Neutrophil (primary cell): ENCODE results near the gene SPARCL1.

ENCODE experiments used
- H3K27ac ChIP-seq: fragments of 200-600 bp; sonication (generic); 2 replicates; pipeline ENCODE4 v1.5.1; 2016; ENCODE audit warnings: mild to moderate bottlenecking, moderate library complexity
- H3K27me3 ChIP-seq: fragments of 200-600 bp; sonication (generic); 2 replicates; pipeline ENCODE4 v1.6.0; 2016; ENCODE audit warnings: mild to moderate bottlenecking
- H3K36me3 ChIP-seq: fragments of 200-600 bp; sonication (generic); 2 replicates; pipeline ENCODE4 v1.5.1; 2017
- H3K4me1 ChIP-seq, 2 experiments: fragments of 200-600 bp in 1 of 2; sonication (generic) in 1 of 2; 1 replicate in 1 of 2; 2 replicates in 1 of 2; pipeline versions ENCODE4 v1.5.1 to v1.6.1; 2013 to 2016; ENCODE audit warnings: low read depth in 1 of 2, low read length in 1 of 2, mild to moderate bottlenecking in 1 of 2, moderate library complexity in 1 of 2; ENCODE audit not compliant: control insufficient read depth in 1 of 2, insufficient read depth in 1 of 2
- H3K4me3 ChIP-seq, 2 experiments: fragments of 200-600 bp in 1 of 2; sonication (generic) in 1 of 2; 1 replicate in 1 of 2; 2 replicates in 1 of 2; pipeline ENCODE4 v1.5.1; 2013 to 2016; ENCODE audit warnings: low read depth in 1 of 2, low read length in 1 of 2, mild to moderate bottlenecking in 1 of 2, moderate library complexity in 1 of 2
- H3K9me3 ChIP-seq: fragments of 200-600 bp; sonication (generic); 2 replicates; pipeline ENCODE4 v1.5.1; 2016
- CTCF ChIP-seq: fragments of 200-600 bp; sonication (generic); IDR thresholded peaks from 2 replicates; pipeline ENCODE4 v1.5.1; 2016; ENCODE audit warnings: antibody characterized with exemption

Gene SPARCL1

GRCh38 chr4:87444741-87445140 lies 84.4 kb downstream of the SPARCL1 start:
- no peak for TF ChIP-seq CTCF
- Histone ChIP-seq H3K27me3 (no peaks in the 10 kb centered on the region), H3K36me3 (peaks cover 7% of the 10 kb centered on the region), H3K4me3 (no peak overlapping the region), H3K27ac (no peak overlapping the region), H3K9me3 (no peaks in the 10 kb centered on the region), H3K4me1 (no peaks in the 10 kb centered on the region)

- H3K27ac ChIP-seq = no peak overlapping the region
- no peak overlapping the region for H3K4me3 ChIP-seq
- H3K36me3 ChIP-seq = peaks cover 7% of the 10 kb centered on the region
- TF ChIP-seq CTCF = no peak
- H3K9me3 ChIP-seq = no peaks in the 10 kb centered on the region
- no peaks in the 10 kb centered on the region for H3K27me3 ChIP-seq
- H3K4me1 ChIP-seq = no peaks in the 10 kb centered on the region
These were observed 86.3 kb downstream of the SPARCL1 start for GRCh38 chr4:87442889-87443288.

DNA sequence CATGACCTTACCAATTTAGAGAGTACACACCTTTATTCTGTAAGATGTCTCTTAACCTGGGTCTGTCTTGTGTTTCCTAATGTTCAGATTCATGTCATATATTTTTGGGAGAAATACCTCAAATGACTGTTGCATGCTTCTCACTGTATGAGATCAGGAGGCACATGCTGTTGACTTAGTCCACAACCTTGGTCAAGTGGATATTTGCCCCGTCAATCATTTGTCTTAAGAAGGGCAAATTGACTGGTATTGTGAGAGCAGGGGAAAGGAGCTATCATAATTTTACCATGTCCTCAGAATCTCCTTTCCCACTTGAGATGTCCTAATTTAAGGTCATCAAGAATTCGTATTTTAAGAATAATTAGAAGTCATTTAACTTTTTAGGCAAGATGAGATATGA lies 95.8 kb downstream of the SPARCL1 start:
- Histone ChIP-seq H3K4me3 (no peak overlapping the region), H3K4me1 (no peaks in the 10 kb centered on the region), H3K27ac (no peak overlapping the region), H3K9me3 (no peaks in the 10 kb centered on the region), H3K27me3 (no peaks in the 10 kb centered on the region), H3K36me3 (no peaks in the 10 kb centered on the region)
- no peak for TF ChIP-seq CTCF

DNA sequence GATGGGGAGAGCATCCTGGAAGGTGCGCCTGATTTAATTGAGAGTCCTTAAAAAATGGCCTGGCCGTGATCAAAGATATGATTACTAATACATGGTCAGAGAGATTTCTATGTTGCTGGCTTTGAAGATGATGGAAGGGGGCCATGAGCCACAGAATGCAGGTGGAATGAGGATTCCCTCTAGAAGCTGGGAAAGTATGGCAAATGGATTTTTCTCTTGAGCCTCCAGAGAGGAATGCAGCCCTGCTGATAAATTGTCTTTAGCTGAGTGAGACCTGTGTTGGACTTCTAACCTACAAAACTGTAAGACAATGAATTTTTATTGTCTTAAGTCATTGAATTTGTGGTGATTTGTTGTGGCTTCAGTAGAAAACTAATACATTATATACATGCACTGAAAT lies 99.1 kb downstream of the SPARCL1 start:
- Histone ChIP-seq H3K4me3 (no peak overlapping the region), H3K27me3 (no peaks in the 10 kb centered on the region), H3K9me3 (no peaks in the 10 kb centered on the region), H3K27ac (no peak overlapping the region), H3K36me3 (no peaks in the 10 kb centered on the region), H3K4me1 (no peaks in the 10 kb centered on the region)
- TF ChIP-seq CTCF = no peak

DNA sequence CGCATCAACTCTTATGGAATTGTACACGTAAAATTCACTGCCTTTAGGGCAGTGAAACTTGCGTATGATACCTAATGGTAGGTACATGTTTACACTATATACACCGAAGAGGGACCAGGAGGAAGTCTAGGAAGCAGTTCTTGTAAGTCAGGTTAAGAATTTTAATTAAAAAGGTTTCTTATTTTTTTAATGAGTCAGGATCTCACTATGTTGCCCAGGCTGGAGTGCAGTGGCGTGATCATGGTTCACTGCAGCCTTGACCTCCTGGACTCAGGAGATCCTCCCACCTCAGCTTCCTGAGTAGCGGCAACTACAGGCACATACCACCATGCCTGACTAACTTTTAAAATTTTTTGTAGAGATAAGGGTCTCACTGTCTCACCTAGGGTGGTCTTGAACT lies 100.2 kb downstream of the SPARCL1 start:
- Histone ChIP-seq H3K4me3 (no peak overlapping the region), H3K27ac (no peak overlapping the region), H3K36me3 (no peaks in the 10 kb centered on the region), H3K27me3 (no peaks in the 10 kb centered on the region), H3K4me1 (no peaks in the 10 kb centered on the region), H3K9me3 (no peaks in the 10 kb centered on the region)
- no peak for TF ChIP-seq CTCF

DNA sequence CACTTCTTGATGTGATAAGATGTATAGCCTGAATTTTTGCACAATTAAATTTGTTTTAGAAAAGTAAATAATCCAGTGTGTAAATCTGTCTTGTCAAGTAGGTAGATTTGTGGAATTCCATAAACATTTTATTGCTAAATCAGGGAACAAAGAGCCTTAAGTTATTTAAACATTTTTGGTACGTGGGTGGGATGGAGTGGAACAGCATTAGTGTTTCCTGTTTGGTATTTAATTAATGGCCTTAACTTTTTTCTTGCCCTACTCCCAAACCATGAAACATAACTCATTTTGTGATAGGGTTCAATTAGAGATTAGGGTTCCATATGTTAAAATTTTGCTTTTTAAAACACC lies 101.7 kb downstream of the SPARCL1 start:
- H3K27ac ChIP-seq = no peak overlapping the region
- no peak overlapping the region for H3K4me3 ChIP-seq
- H3K27me3 ChIP-seq = no peaks in the 10 kb centered on the region
- TF ChIP-seq CTCF = no peak
- no peaks in the 10 kb centered on the region for H3K36me3 ChIP-seq
- no peaks in the 10 kb centered on the region for H3K9me3 ChIP-seq
- peaks cover 6 to 12% of the 10 kb centered on the region in 2 experiments for H3K4me1 ChIP-seq
